ENCODE results near the gene MATN1.

- no peak for TF ChIP-seq CTCF (IDR thresholded peaks at IDR 0.05)
- no peak for TF ChIP-seq PRDM15 (CRISPR knock-in tag; IDR thresholded peaks at IDR 0.05)
- no peak for TF ChIP-seq E2F5 (CRISPR knock-in tag; IDR thresholded peaks at IDR 0.05)
- no peak for TF ChIP-seq E2F1 (CRISPR knock-in tag; IDR thresholded peaks at IDR 0.05)
- TF ChIP-seq MAX (CRISPR knock-in tag; IDR thresholded peaks at IDR 0.05), result no peak
- no peak for TF ChIP-seq IRF1 (CRISPR knock-in tag; IDR thresholded peaks at IDR 0.05)
- TF ChIP-seq NR3C1 (CRISPR knock-in tag; conservative IDR thresholded peaks at IDR 0.05; ENCODE audit: low read depth), result no peak
- no peak for TF ChIP-seq TEAD1 (CRISPR knock-in tag; IDR thresholded peaks at IDR 0.05)
- no peak for TF ChIP-seq USF2 (CRISPR knock-in tag; IDR thresholded peaks at IDR 0.05)
- no peak for TF ChIP-seq ZNF416 (CRISPR knock-in tag; IDR thresholded peaks at IDR 0.05)
- TF ChIP-seq FOXJ3 (CRISPR knock-in tag; IDR thresholded peaks at IDR 0.05; ENCODE audit: borderline replicate concordance), result no peak
- no peak for TF ChIP-seq ATF6 (CRISPR knock-in tag; IDR thresholded peaks at IDR 0.05)
- TF ChIP-seq FOXP1 (CRISPR knock-in tag; IDR thresholded peaks at IDR 0.05; ENCODE audit: borderline replicate concordance), result no peak
- no peak for TF ChIP-seq KAT7 (CRISPR knock-in tag; IDR thresholded peaks at IDR 0.05; ENCODE audit: borderline replicate concordance)
These were observed 2.8 kb downstream of the MATN1 start for GRCh38 chr1:30720271-30721223.

All from WTC11 (cell line).